IMR-90 (cell line): ENCODE results near the gene IL1RAP. TPM values are rescaled to one million over a fixed set of nuclear protein-coding genes. Genes with fewer than 3 reads are reported as not detected.

ENCODE experiments used
- ATAC-seq: fragments of 200-7000 bp; cut with Tn5 transposase; 2 replicates; pipeline ENCODE4 v1.9.1; 2020; ENCODE audit warnings: low read depth, mild to moderate bottlenecking, moderate library complexity
- BruUV-seq: library from RNA; stranded (reverse); fragments of 400-500 nt; replicated peaks from 2 replicates; lab custom pipeline; 2021; lab: Mats Ljungman, UMichigan
- CTCF ChIA-PET: fragments of 300-600 bp; formaldehyde crosslinking; extraction: SDS; loops from one replicate; lab custom pipeline; 2021; ENCODE audit warnings: antibody characterized with exemption; lab: Yijun Ruan, JAX
- POLR2A ChIA-PET: fragments of 300-600 bp; sonication (Branson Sonifier 250); formaldehyde crosslinking; loops from one replicate; lab custom pipeline; 2022; ENCODE audit warnings: antibody characterized with exemption; ENCODE audit not compliant: unreplicated experiment; lab: Charles Lee
- DNase-seq: peaks from one replicate; pipeline ENCODE4 v3.0.0; 2013
- H2AFZ ChIP-seq: replicated peaks from 2 replicates; pipeline ENCODE3; 2013; ENCODE audit warnings: low read length, mild to moderate bottlenecking; ENCODE audit not compliant: poor library complexity
- H2AK5ac ChIP-seq: 2 replicates; pipeline ENCODE4 v1.6.1; 2013; ENCODE audit warnings: low read depth, low read length, inconsistent platforms
- H2AK9ac ChIP-seq: replicated peaks from 2 replicates; pipeline ENCODE3; 2013; ENCODE audit warnings: mild to moderate bottlenecking, low read depth, low read length, moderate library complexity; ENCODE audit not compliant: poor library complexity
- H2BK120ac ChIP-seq: 2 replicates; pipeline ENCODE4 v1.6.1; 2013; ENCODE audit warnings: low read depth, low read length, inconsistent platforms
- H2BK15ac ChIP-seq: 3 replicates; pipeline ENCODE4 v1.6.1; 2013; ENCODE audit warnings: low read depth, low read length, inconsistent platforms
- H2BK20ac ChIP-seq: 2 replicates; pipeline ENCODE4 v1.6.1; 2013; ENCODE audit warnings: low read depth, mild to moderate bottlenecking, inconsistent platforms, low read length, moderate library complexity
- H2BK5ac ChIP-seq: 2 replicates; pipeline ENCODE4 v1.6.1; 2013; ENCODE audit warnings: mild to moderate bottlenecking, low read depth, low read length, inconsistent platforms; ENCODE audit not compliant: poor library complexity, severe bottlenecking
- H3K14ac ChIP-seq: replicated peaks from 2 replicates; pipeline ENCODE4 v1.6.1; 2013; ENCODE audit warnings: low read depth, low read length, inconsistent platforms
- H3K18ac ChIP-seq: 2 replicates; pipeline ENCODE4 v1.6.1; 2013; ENCODE audit warnings: low read depth, low read length, control low read depth
- H3K23ac ChIP-seq: 2 replicates; pipeline ENCODE4 v1.6.1; 2013; ENCODE audit warnings: low read depth, low read length, inconsistent platforms
- H3K27ac ChIP-seq: 2 replicates; pipeline ENCODE4 v1.5.1; 2013; ENCODE audit warnings: mild to moderate bottlenecking, control low read depth, low read length; ENCODE audit not compliant: insufficient read depth
- H3K27me3 ChIP-seq: 2 replicates; pipeline ENCODE4 v1.6.1; 2013; ENCODE audit warnings: low read length; ENCODE audit not compliant: control insufficient read depth, insufficient read depth
- H3K36me3 ChIP-seq: 2 replicates; pipeline ENCODE4 v1.6.1; 2013; ENCODE audit warnings: low read length, mixed read lengths; ENCODE audit not compliant: control insufficient read depth, insufficient read depth
- H3K4ac ChIP-seq: 2 replicates; pipeline ENCODE4 v1.6.1; 2013; ENCODE audit warnings: low read depth, low read length, inconsistent platforms
- H3K4me1 ChIP-seq: 2 replicates; pipeline ENCODE4 v1.6.1; 2013; ENCODE audit warnings: low read length, mixed read lengths; ENCODE audit not compliant: control insufficient read depth, insufficient read depth
- H3K4me2 ChIP-seq: 2 replicates; pipeline ENCODE4 v1.6.1; 2013; ENCODE audit warnings: low read depth, mild to moderate bottlenecking, control low read depth, low read length, moderate library complexity
- H3K4me3 ChIP-seq: 2 replicates; pipeline ENCODE4 v1.5.1; 2013; ENCODE audit warnings: low read depth, mild to moderate bottlenecking, control low read depth, low read length, moderate library complexity; ENCODE audit not compliant: insufficient read depth
- H3K56ac ChIP-seq: 2 replicates; pipeline ENCODE4 v1.6.1; 2013; ENCODE audit warnings: low read length, inconsistent platforms; ENCODE audit not compliant: insufficient read depth; ENCODE audit errors: extremely low read depth
- H3K79me1 ChIP-seq, 2 experiments: 2 replicates each; pipeline ENCODE4 v1.6.1; 2013; ENCODE audit warnings: low read length in 2 of 2, inconsistent platforms in 1 of 2, low read depth in 1 of 2
- H3K9ac ChIP-seq: 2 replicates; pipeline ENCODE4 v1.6.1; 2013; ENCODE audit warnings: low read depth, low read length, control low read depth
- H3K9me1 ChIP-seq: 2 replicates; pipeline ENCODE4 v1.6.1; 2013; ENCODE audit warnings: low read length, inconsistent platforms; ENCODE audit not compliant: insufficient read depth
- H3K9me3 ChIP-seq: 2 replicates; pipeline ENCODE4 v1.6.1; 2013; ENCODE audit warnings: low read length; ENCODE audit not compliant: control insufficient read depth, insufficient read depth
- H4K20me1 ChIP-seq: 2 replicates; pipeline ENCODE4 v1.6.1; 2013; ENCODE audit warnings: low read length, inconsistent platforms; ENCODE audit not compliant: insufficient read depth
- H4K5ac ChIP-seq: 2 replicates; pipeline ENCODE4 v1.6.1; 2013; ENCODE audit warnings: mild to moderate bottlenecking, low read depth, low read length, control low read depth
- H4K8ac ChIP-seq, 2 experiments: 2 replicates each; pipeline ENCODE4 v1.6.1; 2013; ENCODE audit warnings: low read depth in 2 of 2, low read length in 2 of 2, control low read depth in 1 of 2, inconsistent platforms in 1 of 2
- H4K91ac ChIP-seq: 2 replicates; pipeline ENCODE4 v1.6.1; 2013; ENCODE audit warnings: low read depth, low read length, inconsistent platforms; ENCODE audit not compliant: insufficient read depth
- NFE2L2 ChIP-seq: fragments of 150-350 bp; IDR thresholded peaks from 2 replicates; pipeline ENCODE4 v1.6.1; 2016; ENCODE audit warnings: low read depth, mild to moderate bottlenecking, low read length
- RFX5 ChIP-seq: IDR thresholded peaks from 2 replicates; pipeline ENCODE4 v1.8.0; 2012; ENCODE audit warnings: low read depth, mild to moderate bottlenecking, low read length, moderate library complexity
- WGBS, 2 experiments: methylation state at CpG; one replicate each; pipeline versions ENCODE4 v1.1.5 to v1.1.7; 2013; ENCODE audit warnings: missing lambda C conversion rate in 2 of 2; ENCODE audit not compliant: insufficient read length in 1 of 2; ENCODE audit errors: extremely low coverage in 2 of 2; 5-methylcytosine and 5-hydroxymethylcytosine counted together
- dilution Hi-C: fragments of 300-500 bp; cut with HindIII; formaldehyde crosslinking; loops from one replicate; pipeline ENCODE4 v1.14.3; 2018; ENCODE audit warnings: low sequenced_read_pairs; ENCODE audit not compliant: unreplicated experiment
- in situ Hi-C: fragments of 300-500 bp; cut with MboI; formaldehyde crosslinking; loops from 3 replicates; pipeline ENCODE4 v1.14.3; 2019; ENCODE audit warnings: low sequenced_read_pairs, inconsistent platforms, mixed read lengths
- intact Hi-C: fragments of 100-400 bp; cut with micrococcal nuclease; formaldehyde crosslinking; loops from 2 replicates; pipeline ENCODE4 v1.10.0; 2022
- polyA plus RNA-seq, 3 experiments: library from polyadenylated mRNA; depleted of rRNA; stranded (reverse); fragments of >200 nt; gene quantifications; 2 replicates each; pipeline ENCODE4 v1.2.3, GENCODE V29; 2012; ENCODE audit warnings: low replicate concordance in 1 of 3
- total RNA-seq: library from RNA; depleted of rRNA; stranded (reverse); fragments of >200 nt; gene quantifications from 2 replicates; pipeline ENCODE4 v1.2.3, GENCODE V29; 2012
- TF ChIP-seq, protein P1 (sequence below): conservative IDR thresholded peaks from 2 replicates; pipeline ENCODE4 v1.5.1; 2012; ENCODE audit warnings: mild to moderate bottlenecking, low read depth, low read length, improper control_type of control experiment

The IL1RAP gene
- total and polyA plus RNA-seq, 2 of the 4 experiments (the other 2 are of a cell fraction) = 8.3 to 11.3 TPM

- H3K4me2 ChIP-seq = no peak overlapping the region
- WGBS, 2 experiments = 64% methylated on average over 1 of the region's 3 CpGs; no CpG with 5 or more reads in 1 of the 2 experiments
- H2BK20ac ChIP-seq = no peak overlapping the region
- BruUV-seq = no TSS peak
- no peak overlapping the region for H3K27ac ChIP-seq
- no peaks in the 10 kb centered on the region; the same call in 1 of the 2 replicates for H3K27me3 ChIP-seq
- H2BK15ac ChIP-seq = no peak overlapping the region
- no peak for TF ChIP-seq NFE2L2
- TF ChIP-seq RFX5 = no peak
- TF ChIP-seq, protein P1, sequence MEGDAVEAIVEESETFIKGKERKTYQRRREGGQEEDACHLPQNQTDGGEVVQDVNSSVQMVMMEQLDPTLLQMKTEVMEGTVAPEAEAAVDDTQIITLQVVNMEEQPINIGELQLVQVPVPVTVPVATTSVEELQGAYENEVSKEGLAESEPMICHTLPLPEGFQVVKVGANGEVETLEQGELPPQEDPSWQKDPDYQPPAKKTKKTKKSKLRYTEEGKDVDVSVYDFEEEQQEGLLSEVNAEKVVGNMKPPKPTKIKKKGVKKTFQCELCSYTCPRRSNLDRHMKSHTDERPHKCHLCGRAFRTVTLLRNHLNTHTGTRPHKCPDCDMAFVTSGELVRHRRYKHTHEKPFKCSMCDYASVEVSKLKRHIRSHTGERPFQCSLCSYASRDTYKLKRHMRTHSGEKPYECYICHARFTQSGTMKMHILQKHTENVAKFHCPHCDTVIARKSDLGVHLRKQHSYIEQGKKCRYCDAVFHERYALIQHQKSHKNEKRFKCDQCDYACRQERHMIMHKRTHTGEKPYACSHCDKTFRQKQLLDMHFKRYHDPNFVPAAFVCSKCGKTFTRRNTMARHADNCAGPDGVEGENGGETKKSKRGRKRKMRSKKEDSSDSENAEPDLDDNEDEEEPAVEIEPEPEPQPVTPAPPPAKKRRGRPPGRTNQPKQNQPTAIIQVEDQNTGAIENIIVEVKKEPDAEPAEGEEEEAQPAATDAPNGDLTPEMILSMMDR = no peak
- H3K36me3 ChIP-seq = no peaks in the 10 kb centered on the region
- ATAC-seq (no peak), DNase-seq (no peak)
- H3K9me3 ChIP-seq = no peaks in the 10 kb centered on the region
- no peak overlapping the region for H2AK9ac ChIP-seq
- no peak overlapping the region for H4K5ac ChIP-seq
- CTCF ChIA-PET = no interaction called here
- no peaks in the 10 kb centered on the region for H4K20me1 ChIP-seq
- no peaks in the 10 kb centered on the region for H3K9me1 ChIP-seq
- no peak overlapping the region for H3K4ac ChIP-seq
- dilution Hi-C loops (no loop called here), in situ Hi-C loops (no loop called here), intact Hi-C loops (no loop called here)
- no peak overlapping the region for H2BK5ac ChIP-seq
- H3K4me1 ChIP-seq = no peaks in the 10 kb centered on the region
- no peak overlapping the region for H3K56ac ChIP-seq
- POLR2A ChIA-PET = no interaction called here
- no peak overlapping the region for H2BK120ac ChIP-seq
- H3K23ac ChIP-seq = no peak overlapping the region
- no peak overlapping the region for H3K4me3 ChIP-seq
- H4K8ac ChIP-seq = no peak overlapping the region
- H3K14ac ChIP-seq = no peak overlapping the region
- no peak overlapping the region for H3K9ac ChIP-seq
- no peak overlapping the region for H4K91ac ChIP-seq
- H3K18ac ChIP-seq = no peak overlapping the region
- no peaks in the 10 kb centered on the region for H3K79me1 ChIP-seq
- no peak overlapping the region for H2AFZ ChIP-seq
- H2AK5ac ChIP-seq = no peak overlapping the region
Measured at GRCh38 chr3:190497811-190498210, 16.1 kb upstream of the IL1RAP start.
